Activated gamma-delta T cell treated with Interleukin-2 at 50 U/mL for 16 hours (primary cell): ENCODE results near the gene VSIG10L.

Experiments
- DNase-seq: peaks from one replicate; pipeline ENCODE4 v3.0.0-alpha.2; 2020

VSIG10L gene

DNA sequence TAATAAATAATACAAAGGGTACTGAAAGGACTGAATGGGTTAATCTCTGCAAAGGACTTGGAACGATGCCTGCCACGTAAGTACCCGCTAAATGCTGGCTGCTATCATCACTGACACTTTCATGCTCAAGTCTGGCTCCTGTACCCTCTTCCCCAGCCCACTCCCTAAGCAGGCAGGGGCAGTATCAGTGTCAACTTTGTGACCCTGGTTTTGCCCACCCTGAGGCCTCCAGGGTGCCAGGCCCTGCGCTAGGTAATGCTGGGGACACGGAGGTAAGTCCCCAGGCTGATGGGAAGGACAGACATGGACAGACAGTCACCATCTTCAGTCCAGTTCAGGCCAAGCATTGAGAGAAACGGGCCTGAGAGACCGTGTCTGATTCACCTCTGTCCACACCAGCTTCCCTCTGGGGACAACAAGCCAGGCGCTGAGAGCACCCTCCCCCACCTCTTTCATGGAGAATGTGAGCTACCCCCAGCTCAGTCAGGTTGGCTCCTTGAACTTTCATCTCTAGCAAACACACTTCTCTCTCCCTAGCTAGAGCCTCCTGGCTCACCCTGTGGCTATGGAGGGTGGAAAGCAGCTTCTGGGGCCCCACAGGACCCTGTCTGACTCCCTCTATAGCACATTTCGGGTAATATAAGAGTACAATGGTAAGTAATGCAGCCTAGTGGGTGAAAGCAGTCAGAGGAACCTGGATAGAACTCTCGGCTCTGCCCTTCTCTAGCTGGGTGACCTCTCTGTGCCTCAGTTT, 23.4 kb upstream of the VSIG10L start:
- no peak for DNase-seq

DNA sequence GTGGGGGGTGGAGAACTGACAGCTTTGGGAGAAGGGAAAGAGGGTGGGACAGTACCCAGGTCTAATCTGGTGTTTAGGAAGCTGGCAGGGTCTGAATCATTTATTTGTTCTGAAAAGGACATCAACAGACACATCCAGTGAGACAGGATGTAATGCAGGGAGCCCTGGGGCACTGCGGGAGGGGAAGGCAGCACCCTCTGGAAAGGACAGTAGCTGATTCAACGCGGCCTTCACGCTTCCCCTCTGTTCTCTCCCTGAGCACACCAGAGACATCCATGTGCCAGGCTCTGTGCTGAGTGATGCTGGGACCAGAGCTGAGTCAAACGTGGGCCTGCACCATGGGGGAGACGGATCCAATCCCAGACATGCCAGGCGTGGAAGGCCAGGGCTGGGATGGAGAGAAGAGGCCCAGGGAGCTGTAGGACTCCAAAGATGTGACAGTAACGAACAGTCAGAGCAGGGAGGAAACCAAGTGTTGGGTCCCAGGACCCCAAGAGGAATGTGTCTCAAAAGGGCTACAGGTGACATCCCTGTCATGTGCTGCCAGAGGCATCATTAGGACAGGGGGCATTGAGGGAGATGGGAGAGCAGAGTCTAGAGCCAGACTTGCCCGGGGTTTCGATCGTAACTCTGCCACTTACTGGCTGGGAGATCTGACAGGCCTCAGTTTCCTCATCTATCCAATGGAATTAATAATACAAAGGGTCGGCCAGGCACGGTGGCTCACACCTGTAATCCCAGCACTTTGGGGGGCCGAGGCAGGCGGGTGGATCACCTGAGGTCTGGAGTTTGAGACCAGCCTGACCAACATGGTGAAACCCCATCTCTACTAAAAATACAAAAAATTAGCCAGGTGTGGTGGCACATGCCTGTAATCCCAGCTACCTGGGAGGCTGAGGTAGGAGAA, 22.5 kb upstream of the VSIG10L start:
- no peak for DNase-seq

DNA sequence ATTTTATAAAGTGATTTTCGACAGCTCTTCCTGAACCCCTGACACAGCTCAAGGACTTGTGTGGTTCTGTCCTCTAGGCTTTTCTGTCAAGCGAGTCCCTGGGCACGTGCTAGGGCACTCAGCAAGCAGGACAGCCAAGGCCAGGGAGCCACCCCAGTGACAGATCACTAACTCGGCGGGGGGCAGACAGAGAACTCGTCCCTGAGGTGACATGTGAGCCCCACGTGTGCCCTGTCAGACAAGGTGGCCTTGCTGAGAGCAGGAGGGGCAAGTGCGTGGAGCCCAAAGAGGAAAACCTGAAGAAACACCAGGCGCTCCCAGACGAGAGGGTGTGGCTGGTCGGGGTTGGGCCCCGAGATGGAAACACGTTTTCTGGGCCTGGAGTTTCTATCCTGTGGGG, 19.3 kb upstream of the VSIG10L start:
- DNase-seq = no peak

DNA sequence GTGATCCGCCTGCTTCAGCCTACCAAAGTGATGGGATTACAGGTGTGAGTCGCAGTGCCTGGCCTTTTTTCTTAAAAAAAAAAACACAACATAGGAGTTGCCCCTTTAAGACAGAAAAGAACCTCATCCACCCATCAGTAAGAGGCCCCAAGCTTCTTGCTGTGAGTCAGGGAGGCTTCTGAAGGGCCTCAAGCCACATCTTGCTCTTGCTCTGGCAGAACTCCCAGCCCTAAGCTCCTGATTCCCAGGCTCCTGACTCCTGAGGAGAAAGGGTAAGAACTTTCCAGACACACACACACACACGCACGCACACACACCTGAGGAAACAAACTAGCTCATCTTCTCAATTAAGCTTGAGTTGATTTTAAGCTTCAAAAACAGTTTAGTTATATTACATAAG, 17.4 kb upstream of the VSIG10L start:
- no peak for DNase-seq

DNA sequence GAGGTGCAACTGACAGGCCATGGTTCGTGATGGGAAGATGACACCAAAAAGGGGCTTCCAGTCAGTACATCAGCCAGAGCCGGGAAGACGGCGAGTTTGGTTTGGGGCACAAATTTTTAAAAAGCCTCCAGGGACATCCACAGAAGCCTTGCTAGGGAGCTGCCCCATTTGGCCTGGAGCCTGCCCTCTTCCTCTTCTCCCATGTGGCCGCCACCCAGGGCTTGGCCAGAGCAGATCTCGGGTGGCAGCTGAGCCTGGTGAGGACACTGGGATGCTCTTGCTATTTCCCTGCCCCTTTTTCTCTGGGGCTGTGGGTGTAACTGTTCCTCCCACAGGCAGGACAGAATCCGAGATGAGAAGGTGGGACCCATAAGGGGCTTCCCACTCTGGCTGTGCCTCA, 16.0 kb upstream of the VSIG10L start:
- DNase-seq = no peak

DNA sequence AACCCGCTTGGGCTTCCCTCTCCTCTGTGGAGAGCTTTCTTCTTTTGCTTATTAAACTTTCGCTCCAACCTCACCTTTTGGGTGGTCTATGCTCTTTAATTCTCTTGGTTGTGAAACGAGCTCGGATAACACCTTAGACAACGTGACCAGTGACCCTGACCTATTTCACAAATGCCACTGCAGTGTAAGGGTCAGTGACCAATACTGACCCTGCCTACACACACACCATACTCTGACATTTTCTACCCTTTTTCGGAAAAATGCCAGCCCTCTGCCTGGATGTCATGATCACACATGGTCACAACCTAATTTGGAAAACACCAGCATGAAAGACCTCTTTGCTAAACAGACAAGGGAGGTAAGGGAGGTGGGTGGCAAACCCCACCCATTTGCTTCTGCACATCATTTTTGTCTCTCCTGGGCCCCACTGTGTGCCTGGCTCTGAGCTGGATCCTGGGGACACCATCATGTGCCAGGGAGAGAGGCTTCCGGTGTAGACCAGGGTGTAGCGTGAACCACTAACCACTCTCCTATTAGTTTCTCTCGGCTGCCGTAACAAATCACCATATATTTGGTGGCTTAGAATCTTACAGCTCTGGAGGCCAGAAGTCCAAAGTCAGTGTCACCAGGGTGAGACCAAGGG, 14.3 kb upstream of the VSIG10L start:
- no peak for DNase-seq

DNA sequence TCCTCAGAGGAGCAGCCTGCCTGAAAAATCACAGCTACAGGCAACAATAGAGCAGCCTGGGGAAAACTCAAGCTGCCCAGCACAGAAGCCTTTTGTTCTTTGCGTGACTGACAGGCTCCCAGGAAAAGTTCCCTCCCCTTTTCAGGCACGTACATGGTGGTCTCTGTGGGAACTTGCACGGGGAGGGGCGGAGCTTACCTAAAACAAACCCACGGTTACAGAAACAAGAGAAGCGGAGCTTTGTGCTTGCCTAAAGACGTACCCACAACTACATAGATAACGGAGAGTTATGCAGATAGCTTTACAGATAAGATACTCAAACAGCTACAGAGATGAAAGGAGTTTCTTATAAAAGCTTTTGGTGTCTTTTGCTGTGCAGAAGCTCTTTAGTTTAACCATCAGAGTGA, 12.8 kb upstream of the VSIG10L start:
- no peak for DNase-seq

DNA sequence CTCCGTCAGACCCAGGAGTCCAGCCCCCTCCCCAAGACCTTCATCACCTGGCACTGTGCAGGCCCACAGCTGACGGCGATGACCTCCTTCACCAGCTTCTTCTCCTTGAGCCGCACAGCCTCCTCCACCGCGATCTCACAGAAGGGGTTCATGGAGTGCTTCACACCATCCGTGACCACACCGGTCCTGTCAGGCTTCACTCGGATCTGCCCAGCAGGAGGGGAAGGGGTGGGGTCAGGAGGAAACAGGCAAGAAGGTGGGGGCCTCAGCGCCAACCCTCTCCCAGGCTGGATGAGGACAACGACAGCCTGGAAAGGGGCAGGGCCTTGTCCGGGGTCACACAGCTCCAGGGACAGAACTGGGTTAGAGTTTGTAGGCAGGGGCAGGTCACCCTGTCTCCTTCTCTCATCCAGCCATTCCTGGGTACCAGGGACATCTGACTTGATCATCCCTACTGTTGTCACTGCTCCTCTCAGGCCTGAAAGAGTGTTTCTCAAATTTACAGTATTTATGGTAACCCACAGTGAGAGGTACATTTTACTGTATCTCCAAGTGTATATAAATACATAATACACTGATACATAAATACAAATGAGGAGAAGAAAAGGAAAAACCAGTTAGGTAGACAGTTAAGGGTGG, 12.3 kb upstream of the VSIG10L start:
- DNase-seq = no peak

DNA sequence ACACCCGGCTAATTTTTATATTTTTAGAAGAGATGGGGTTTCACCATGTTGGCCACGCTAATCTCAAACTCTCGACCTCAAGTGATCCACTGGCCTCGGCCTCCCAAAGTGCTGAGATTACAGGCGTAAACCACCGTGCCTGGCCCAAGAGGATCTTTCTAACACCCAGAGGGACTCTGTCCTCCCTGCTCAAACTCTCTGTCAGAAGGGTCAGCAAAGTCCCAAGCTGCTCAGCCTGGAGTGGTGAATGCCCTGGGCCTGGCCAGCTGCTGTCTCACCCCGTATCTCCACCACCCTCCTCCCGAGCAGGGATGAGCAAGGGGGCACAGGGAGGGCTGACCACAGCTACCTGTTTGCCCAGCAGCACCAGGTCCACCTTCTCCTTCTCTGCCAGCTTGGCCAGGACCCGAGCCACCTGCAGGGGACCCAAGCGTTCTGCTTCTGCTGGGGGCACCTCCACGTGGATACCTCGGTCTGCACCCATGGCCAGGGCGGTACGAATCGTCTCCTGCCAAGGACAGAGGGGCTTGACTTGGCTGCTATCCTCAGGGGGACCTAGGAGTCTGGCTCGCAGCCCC, 10.9 kb upstream of the VSIG10L start:
- DNase-seq = no peak

DNA sequence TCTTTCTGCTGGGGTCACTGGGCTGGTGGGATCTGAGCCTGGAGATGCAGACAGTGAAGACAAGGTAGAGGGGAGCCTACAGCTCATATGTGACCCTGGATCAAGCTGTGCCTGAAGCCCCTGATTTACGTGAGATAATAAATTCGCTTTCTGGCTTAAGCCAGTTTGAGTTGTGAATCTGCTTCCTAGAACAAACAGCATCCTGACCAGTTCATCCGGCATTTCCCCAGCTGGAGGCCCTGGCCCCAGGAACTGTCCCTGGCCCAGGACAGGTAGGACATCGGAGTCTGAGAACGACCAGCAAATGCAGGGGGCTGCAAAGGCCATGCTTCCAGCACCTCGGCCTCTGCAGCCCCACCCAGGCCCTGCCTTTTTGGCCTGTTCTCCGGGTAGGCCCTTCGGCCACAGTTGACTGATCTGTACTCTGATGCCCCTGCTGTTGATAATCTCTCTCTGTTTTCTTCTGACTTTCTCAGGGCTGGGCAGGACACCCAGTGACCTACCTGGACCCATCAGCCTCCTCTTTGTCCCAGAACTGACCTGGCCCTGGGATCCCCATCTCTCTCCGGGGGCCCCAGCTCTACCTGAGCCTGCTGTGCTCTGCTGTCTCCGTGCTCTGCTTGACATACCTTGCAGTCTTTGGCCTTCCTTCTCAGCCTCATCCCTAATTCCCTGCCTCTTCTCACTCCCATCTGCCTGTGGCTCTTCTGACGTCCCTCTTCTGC, 9.5 kb upstream of the VSIG10L start:
- DNase-seq = no peak

DNA sequence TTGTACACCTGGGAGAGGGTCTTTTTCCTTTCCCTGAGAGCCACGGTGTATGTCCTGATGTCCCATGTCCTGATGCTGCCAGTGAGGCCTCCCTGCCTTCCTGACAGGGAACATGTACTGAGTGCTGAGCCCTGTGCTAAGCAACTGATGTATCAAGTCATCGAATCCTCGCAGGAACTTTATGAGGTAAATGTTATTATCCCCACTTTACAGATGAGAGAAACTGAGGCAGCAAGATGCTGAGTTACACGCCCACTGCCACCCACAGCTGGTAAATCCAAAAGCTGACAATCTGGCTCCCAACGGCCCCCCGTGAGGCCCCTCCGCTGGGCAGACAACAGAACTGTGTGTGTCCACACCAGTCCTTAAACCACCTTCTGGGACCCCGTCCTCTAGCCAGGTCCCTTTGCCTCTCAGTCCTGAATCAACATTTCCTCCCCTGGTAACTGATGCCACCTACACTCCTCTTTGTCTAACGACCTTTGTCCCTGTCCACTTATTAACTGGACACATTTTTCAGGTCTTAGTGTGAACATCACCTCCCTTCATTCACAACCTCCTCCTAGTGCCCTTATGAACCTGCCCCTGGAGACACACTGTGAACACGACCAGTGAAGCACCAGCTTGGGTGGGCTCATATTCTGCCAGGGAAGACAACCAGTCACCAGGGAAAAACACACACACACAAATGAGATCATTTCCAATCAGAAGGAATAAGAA, 5.4 kb upstream of the VSIG10L start:
- DNase-seq = no peak

DNA sequence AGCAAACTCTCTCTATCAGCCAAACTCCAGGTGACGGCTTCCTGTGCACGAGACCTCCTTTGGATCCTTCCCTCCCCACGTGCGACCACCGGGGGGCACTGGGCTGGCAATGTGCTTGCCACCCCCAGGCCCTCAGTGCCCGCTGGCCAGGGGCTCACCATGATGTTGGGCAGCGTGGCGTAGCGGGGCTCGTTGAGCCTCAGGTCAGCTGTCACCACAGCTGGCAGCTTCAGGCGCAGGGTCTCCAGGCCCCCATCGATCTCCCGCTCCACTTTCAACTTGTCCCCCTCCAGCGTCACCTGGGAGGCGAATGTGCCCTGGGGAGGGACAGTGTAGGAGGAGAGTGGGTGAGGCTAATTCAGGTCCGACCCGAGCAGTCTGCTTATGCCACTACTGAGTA, 4.8 kb upstream of the VSIG10L start:
- DNase-seq = no peak

DNA sequence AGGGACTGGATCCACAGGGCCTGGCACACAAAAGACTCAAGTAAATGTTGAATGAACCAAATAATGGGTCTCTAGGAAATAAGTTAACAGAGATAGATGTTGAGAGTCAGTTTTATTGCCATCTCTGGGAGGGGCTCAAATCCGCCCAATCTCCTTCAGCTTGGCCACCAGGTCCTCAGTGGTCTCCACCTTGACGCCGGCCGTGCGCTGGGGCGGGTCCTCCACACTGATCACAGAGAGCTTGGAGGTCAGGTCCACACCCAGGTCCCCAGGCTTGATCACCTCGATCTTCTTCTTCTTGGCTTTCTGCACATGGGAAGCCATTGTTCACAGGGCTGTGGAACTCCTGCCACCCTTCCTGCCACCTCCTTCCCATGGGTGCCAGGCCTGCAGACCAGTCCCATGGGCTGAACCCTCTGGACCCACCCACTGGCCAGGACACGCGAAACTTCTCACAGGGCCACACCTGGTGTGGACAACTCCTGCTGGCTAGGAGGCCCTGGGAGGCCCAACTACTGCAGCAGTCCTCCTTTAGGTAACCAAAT, 3.2 kb upstream of the VSIG10L start:
- DNase-seq = no peak

DNA sequence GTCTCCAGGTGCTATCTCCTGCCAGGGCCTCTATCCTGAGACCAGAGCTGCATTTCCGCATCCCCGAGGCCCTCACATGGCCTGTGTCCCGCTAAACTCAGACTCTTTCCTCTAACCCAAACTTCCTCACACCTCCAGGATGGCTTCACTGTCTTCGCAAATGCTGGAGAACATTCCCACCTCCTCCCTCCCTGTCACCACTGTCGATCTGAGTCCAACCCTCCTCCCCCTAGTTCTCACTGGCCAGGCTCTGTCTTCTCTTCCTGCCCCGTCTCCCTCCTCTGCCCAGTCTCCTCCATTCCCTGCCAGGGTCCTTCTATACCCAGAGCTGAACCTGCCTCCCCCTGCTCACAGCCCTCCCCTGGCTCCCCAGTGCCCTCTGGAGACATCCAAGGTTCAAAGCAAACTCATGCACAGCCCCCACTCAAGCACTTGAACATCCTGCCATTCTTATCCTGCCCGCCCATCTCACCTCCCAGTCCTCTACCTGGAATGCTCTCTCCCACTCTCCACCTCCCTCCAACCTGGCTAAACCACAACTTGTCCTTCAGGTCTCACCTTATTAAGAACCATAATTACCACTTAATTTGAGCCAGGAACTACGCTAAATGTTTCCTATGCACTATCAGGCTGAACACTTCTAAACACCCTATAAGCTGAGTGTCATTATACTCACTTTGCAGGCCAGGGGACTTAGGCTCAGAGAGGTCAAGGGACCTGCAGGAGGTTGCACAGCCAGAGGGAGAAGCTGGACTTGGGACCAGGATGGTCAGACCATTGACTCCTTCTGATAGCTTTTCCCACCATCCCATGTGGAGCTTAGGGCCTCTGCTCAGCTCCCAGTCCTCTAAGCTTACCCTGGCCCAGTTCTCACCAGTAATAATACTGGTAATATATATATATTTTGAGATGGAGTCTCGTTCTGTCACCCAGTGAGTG, 961 bp upstream of the VSIG10L start:
- no peak for DNase-seq

DNA sequence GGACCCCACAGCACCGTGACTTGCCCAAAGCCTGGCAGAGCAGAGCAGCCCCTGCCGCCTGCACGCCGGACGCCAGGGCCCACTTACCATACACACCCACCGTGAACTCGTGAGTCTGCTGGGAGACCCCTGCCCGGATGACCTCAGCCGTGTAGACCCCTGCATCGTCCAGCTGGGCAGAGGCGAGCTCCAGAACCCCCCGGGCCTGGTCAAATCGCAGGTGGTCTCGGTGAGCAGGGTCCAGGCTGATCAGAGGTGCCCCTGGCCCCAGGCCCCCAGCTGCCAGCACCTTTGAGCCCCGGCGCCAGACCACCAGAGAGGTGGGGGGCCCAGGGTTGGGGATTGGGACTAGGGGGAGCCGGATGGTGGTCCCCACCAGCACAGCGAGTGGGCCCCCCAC, 873 bp downstream of the VSIG10L start:
- no peak for DNase-seq

DNA sequence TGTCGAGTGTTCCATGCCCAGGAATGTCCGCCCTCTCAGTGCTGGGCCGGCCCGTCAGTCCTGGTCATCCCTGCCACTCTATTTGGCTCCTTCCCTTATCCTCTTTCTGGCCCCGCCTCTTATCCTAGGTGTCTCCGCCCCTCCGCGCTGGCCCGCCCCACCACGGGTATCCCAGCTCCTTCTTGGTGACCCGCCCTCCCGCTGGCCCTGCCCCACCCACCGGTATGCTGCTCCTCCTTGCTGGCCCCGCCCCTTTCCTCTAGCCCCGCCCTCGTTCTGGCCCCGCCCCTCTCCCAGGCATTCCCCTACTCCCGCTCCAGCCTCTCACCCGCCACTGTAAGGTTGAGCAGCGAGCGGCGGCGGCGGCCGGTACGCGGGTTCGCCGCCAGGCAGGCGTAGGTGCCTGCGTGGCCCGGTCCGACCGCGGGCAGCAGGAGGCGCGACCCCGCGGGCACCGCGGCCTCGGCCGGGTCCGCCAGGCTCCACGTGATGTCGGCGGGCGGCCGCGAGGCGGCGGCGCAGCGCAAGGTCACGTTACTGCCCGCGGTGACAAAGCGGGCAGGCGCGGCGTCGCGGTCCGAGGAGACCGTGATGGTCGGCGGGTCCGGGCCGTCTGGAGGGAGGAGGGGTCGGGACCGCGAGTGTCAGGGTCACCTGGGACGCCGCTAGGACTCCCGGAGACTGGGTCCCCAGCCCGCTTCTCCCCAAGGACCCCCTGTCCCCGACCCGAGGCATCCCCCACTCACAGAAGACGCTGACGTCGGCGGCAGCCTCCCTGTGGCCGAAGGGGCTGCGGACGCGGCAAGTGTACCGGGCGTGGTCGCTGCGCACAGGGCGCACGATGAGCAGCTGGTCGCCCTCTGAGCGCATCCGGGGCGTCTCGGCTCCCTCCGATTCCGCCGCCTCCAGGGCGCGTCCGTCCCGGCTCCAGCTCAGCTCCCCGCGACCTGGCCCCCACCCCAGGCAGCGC, 2.0 kb downstream of the VSIG10L start:
- peak; percentile 79 for DNase-seq

DNA sequence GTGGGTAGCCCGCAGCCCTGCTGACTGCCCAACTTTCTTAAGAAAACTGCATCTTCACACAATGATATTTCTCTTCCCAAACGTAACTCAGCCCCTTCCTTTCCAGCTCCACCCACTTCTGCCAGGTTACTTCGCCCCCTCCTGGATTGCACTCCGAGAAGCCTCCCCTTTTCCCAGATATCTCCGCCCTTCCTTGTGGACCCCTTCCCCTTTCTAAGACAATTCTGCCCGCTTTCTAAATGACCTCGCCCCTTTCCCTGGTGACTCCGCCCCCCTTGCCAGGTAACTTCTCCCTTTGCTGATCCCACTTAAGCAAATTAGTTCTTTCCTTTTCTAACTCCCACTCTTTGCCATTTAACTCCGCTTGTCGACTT, 2.6 kb downstream of the VSIG10L start:
- DNase-seq = no peak

DNA sequence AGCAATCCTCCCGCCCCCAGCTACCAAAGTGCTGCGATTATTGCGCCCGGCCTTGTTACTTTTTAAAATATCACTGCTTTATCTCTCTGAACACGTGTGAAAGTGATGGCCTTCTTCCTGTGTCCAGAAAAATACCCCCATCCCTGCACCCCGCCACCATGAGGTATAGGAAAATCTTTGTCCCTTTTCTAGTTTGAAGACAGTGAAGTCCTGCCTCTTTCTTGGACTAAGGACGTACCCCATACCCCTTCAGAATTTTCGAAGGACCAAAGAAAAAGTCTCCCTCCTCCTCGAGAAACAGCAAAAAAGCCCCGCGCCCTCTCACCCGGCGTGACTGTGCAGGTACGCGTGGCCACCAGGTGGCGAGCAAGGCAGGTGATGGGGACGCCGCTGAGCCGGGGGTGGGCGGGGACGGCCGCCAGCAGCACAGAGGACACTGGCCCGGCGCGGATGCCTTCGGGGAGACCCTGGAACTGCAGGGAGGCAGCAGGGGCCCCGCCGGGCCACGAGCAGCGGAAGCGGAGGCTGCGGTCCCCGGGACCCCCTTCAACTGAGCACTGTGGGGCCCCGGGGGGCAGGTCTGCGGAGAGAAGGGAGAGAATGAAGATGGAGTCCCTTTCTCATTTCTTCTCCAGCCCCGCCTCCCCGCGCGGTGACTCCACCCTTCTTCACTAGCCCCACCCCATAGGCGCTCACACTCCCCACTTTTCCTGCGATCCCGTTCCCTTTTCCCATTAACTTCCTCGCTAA, 3.2 kb downstream of the VSIG10L start:
- DNase-seq = peak; percentile 85
